NT2/D1 (cell line): Measurements from ENCODE around the gene PPEF2.

ENCODE experiments used
- SUZ12 ChIP-seq: IDR thresholded peaks from 2 replicates; pipeline ENCODE4 v1.6.1; 2011; ENCODE audit not compliant: insufficient read length, insufficient read depth; ENCODE audit errors: extremely low read depth
- YY1 ChIP-seq: IDR thresholded peaks from 2 replicates; pipeline ENCODE4 v1.6.1; 2011; ENCODE audit not compliant: insufficient read length, insufficient read depth
- ZNF274 ChIP-seq: IDR thresholded peaks from 2 replicates; pipeline ENCODE4 v1.6.1; 2011; ENCODE audit warnings: mild to moderate bottlenecking, low read depth, low read length

GRCh38 chr4:75849461-75849860 lies 52.8 kb downstream of the PPEF2 start:
- TF ChIP-seq YY1, result no peak
- TF ChIP-seq ZNF274, result no peak
- no peak for TF ChIP-seq SUZ12
